Body of pancreas (tissue), 4 donors: ENCODE data around the gene SIX4.

Experiments used
- POLR2A ChIP-seq, 3 donors: fragments of 450-650 bp; IDR thresholded peaks; one replicate each; pipeline ENCODE4 v1.6.1; 2016; ENCODE audit warnings: antibody characterized with exemption in 3 of 3, mild to moderate bottlenecking in 2 of 3
- TF ChIP-seq, protein P1 (sequence below), 7 experiments: fragments of 450-650 bp in 4 of 7; fragments of 200-600 bp in 3 of 7; sonication (generic) in 3 of 7; IDR thresholded peaks; one replicate each; pipeline ENCODE4 v1.5.1; 2016 to 2019; ENCODE audit warnings: antibody characterized with exemption in 7 of 7

DNA sequence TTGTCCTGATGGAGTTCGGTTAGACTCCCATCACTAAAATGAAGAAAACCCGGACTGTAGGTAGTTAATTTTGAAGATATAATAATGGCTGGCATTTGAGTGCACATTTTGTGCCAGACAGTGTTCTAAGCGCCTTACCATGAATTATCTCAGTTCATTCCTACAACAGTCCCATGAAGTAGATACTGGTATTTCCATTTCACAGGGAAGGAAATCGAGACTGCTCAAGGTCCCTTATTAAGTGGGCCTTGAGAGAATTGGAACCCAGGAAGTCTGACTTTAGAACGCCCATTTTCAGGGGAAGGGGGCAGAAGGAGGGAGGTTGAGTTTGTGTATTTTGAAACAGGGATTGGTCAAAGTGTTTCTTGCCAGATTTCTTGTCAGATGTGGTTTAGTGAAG, 11.3 kb upstream of the SIX4 start:
- TF ChIP-seq, protein P1, sequence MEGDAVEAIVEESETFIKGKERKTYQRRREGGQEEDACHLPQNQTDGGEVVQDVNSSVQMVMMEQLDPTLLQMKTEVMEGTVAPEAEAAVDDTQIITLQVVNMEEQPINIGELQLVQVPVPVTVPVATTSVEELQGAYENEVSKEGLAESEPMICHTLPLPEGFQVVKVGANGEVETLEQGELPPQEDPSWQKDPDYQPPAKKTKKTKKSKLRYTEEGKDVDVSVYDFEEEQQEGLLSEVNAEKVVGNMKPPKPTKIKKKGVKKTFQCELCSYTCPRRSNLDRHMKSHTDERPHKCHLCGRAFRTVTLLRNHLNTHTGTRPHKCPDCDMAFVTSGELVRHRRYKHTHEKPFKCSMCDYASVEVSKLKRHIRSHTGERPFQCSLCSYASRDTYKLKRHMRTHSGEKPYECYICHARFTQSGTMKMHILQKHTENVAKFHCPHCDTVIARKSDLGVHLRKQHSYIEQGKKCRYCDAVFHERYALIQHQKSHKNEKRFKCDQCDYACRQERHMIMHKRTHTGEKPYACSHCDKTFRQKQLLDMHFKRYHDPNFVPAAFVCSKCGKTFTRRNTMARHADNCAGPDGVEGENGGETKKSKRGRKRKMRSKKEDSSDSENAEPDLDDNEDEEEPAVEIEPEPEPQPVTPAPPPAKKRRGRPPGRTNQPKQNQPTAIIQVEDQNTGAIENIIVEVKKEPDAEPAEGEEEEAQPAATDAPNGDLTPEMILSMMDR (IDR thresholded peaks at IDR 0.05) = no peak
- TF ChIP-seq POLR2A (IDR thresholded peaks at IDR 0.05) = no peak
